ENCODE measurements around the gene WWC1. TPM values are rescaled to one million over a fixed set of nuclear protein-coding genes. Genes with fewer than 3 reads are reported as not detected.
A peak's percentile ranks its signal among the peaks of the same experiment; 100 is the strongest.
"Not testable (repeated sequence)": the region's sequence is repeated elsewhere in the genome, so short reads cannot be mapped to it uniquely, and the experiment has no call there.

Gene WWC1
- polyA plus RNA-seq, 4 donors, result 69.7 to 88.4 (median 83.9) TPM

- peak in 1 of 4 donors; percentile 52 for DNase-seq (ENCODE audit: low read depth in 4 of 4, low spot score in 2 of 4)
Measured at GRCh38 chr5:168328814-168329213, 37.4 kb downstream of the WWC1 start.

GRCh38 chr5:168329302-168329701, 37.9 kb downstream of the WWC1 start:
- no peak for DNase-seq (ENCODE audit: low read depth in 4 of 4, low spot score in 2 of 4)

- no peak for DNase-seq (ENCODE audit: low read depth in 4 of 4, low spot score in 2 of 4)
Measured at GRCh38 chr5:168332042-168332441, 40.6 kb downstream of the WWC1 start.

GRCh38 chr5:168334280-168334679, 42.8 kb downstream of the WWC1 start:
- DNase-seq (ENCODE audit: low read depth in 4 of 4, low spot score in 2 of 4), result no peak

- DNase-seq (ENCODE audit: low read depth in 4 of 4, low spot score in 2 of 4), result peak in 1 of 4 donors; percentile 68
Measured at GRCh38 chr5:168334695-168335094, 43.2 kb downstream of the WWC1 start.

GRCh38 chr5:168337361-168337760, 45.9 kb downstream of the WWC1 start:
- DNase-seq (ENCODE audit: low read depth in 4 of 4, low spot score in 2 of 4), result no peak

- no peak for DNase-seq (ENCODE audit: low read depth in 4 of 4, low spot score in 2 of 4)
Measured at GRCh38 chr5:168339109-168339771, 47.8 kb downstream of the WWC1 start.

- DNase-seq (ENCODE audit: low read depth in 4 of 4, low spot score in 2 of 4), result not testable (repeated sequence)
Measured at GRCh38 chr5:168339772-168340140, 48.3 kb downstream of the WWC1 start.

- no peak for DNase-seq (ENCODE audit: low read depth in 4 of 4, low spot score in 2 of 4)
Measured at GRCh38 chr5:168340487-168340886, 49.0 kb downstream of the WWC1 start.

GRCh38 chr5:168341178-168341577, 49.7 kb downstream of the WWC1 start:
- no peak for DNase-seq (ENCODE audit: low read depth in 4 of 4, low spot score in 2 of 4)

- DNase-seq (ENCODE audit: low read depth in 4 of 4, low spot score in 2 of 4), result no peak
Measured at GRCh38 chr5:168342151-168342825, 50.8 kb downstream of the WWC1 start.

GRCh38 chr5:168342985-168343384, 51.5 kb downstream of the WWC1 start:
- no peak for DNase-seq (ENCODE audit: low read depth in 4 of 4, low spot score in 2 of 4)

- DNase-seq (ENCODE audit: low read depth in 4 of 4, low spot score in 2 of 4), result peak in 2 of 4 donors; percentile 50 to 71
Measured at GRCh38 chr5:168346417-168346816, 55.0 kb downstream of the WWC1 start.

GRCh38 chr5:168347368-168348083, 56.1 kb downstream of the WWC1 start:
- no peak for DNase-seq (ENCODE audit: low read depth in 4 of 4, low spot score in 2 of 4)

- DNase-seq (ENCODE audit: low read depth in 4 of 4, low spot score in 2 of 4), result no peak
Measured at GRCh38 chr5:168348084-168348414, 56.6 kb downstream of the WWC1 start.

GRCh38 chr5:168350315-168350714, 58.9 kb downstream of the WWC1 start:
- DNase-seq (ENCODE audit: low read depth in 4 of 4, low spot score in 2 of 4), result no peak

GRCh38 chr5:168353216-168353957, 61.9 kb downstream of the WWC1 start:
- no peak for DNase-seq (ENCODE audit: low read depth in 4 of 4, low spot score in 2 of 4)

GRCh38 chr5:168354397-168354796, 63.0 kb downstream of the WWC1 start:
- DNase-seq (ENCODE audit: low read depth in 4 of 4, low spot score in 2 of 4), result no peak

- DNase-seq (ENCODE audit: low read depth in 4 of 4, low spot score in 2 of 4), result no peak
Measured at GRCh38 chr5:168356171-168356570, 64.7 kb downstream of the WWC1 start.

- no peak for DNase-seq (ENCODE audit: low read depth in 4 of 4, low spot score in 2 of 4)
Measured at GRCh38 chr5:168356592-168356991, 65.1 kb downstream of the WWC1 start.

GRCh38 chr5:168357876-168358275, 66.4 kb downstream of the WWC1 start:
- no peak for DNase-seq (ENCODE audit: low read depth in 4 of 4, low spot score in 2 of 4)
